Measurements from ENCODE around the gene OR2L5. TPM values are rescaled to one million over a fixed set of nuclear protein-coding genes. Genes with fewer than 3 reads are reported as not detected.

The OR2L5 gene
- total RNA-seq, 1 experiment from 2014 or later, result not detected

DNA sequence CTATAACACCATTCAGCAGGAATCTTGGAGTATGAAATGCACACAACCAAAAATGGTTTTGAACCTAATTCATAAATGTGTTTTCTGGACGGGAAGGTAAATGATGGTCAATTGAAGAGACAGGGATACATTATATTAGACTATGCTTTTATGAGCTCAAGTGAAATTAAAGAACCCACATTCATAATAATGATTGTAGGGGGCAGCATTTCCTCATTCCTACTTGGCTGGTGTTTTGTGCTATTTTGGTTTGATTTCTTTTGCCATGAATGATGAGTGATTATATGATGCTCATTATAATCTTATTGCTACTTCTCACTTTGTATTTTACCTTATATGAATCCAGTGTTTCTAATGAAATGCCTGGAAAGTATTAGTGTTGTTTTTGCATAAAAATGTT lies 33.5 kb downstream of the OR2L5 start:
- H3K4me2 ChIP-seq, result no peak overlapping the region
- H3K79me2 ChIP-seq (ENCODE audit: low read depth), result no peaks in the 10 kb centered on the region
- TF ChIP-seq, protein P1, sequence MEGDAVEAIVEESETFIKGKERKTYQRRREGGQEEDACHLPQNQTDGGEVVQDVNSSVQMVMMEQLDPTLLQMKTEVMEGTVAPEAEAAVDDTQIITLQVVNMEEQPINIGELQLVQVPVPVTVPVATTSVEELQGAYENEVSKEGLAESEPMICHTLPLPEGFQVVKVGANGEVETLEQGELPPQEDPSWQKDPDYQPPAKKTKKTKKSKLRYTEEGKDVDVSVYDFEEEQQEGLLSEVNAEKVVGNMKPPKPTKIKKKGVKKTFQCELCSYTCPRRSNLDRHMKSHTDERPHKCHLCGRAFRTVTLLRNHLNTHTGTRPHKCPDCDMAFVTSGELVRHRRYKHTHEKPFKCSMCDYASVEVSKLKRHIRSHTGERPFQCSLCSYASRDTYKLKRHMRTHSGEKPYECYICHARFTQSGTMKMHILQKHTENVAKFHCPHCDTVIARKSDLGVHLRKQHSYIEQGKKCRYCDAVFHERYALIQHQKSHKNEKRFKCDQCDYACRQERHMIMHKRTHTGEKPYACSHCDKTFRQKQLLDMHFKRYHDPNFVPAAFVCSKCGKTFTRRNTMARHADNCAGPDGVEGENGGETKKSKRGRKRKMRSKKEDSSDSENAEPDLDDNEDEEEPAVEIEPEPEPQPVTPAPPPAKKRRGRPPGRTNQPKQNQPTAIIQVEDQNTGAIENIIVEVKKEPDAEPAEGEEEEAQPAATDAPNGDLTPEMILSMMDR (conservative IDR thresholded peaks at IDR 0.05), result no peak
- TF ChIP-seq EZH2 (IDR thresholded peaks at IDR 0.05; ENCODE audit: low read depth), result no peak
- intact Hi-C loops (cut with micrococcal nuclease; ENCODE audit: unreplicated experiment), result no loop called here
- H3K27me3 ChIP-seq (ENCODE audit: insufficient read depth, low read depth), result no peaks in the 10 kb centered on the region
- H3K4me1 ChIP-seq (replicated peaks; ENCODE audit: insufficient read depth), result no peaks in the 10 kb centered on the region
- CTCF ChIA-PET, result no interaction called here
- H3K27ac ChIP-seq, result no peak overlapping the region
- POLR2A ChIA-PET (ENCODE audit: unreplicated experiment), result no interaction called here
- no peak for DNase-seq
- no peaks in the 10 kb centered on the region for H3K36me3 ChIP-seq (ENCODE audit: low read depth)
- H3F3A ChIP-seq (ENCODE audit: insufficient read depth, low read depth), result no peaks in the 10 kb centered on the region
- no peaks in the 10 kb centered on the region for H3K9me3 ChIP-seq (ENCODE audit: insufficient read depth, low read depth)
- no peaks in the 10 kb centered on the region for H4K20me1 ChIP-seq (ENCODE audit: insufficient read depth)
- H2AFZ ChIP-seq, result no peak overlapping the region
- no peaks in the 10 kb centered on the region for H3K9me2 ChIP-seq (ENCODE audit: insufficient read depth)
- H3K4me3 ChIP-seq, result no peak overlapping the region
- no TSS peak for BruUV-seq (replicated peaks)

DNA sequence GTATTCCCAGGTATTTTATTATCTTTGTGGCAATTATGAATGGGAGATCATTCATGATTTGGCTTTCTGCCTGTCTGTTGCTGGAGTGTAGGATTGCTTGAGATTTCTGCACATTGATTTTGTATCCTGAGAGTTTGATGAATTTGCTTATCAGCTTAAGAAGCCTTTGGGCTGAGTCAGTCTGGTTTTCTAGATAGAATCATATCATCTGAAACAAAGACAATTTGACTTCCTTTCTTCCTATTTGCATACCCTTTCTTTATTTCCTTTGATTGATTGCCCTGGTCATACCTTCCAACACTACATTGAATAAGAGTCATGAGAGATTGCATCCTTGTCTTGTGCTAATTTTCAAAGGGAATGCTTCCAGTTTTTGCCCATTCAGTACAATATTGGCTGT lies 41.2 kb downstream of the OR2L5 start:
- no peak for DNase-seq
- no peaks in the 10 kb centered on the region for H4K20me1 ChIP-seq (ENCODE audit: insufficient read depth)
- ChIA-PET POLR2A (ENCODE audit: unreplicated experiment) (no interaction called here), CTCF (no interaction called here)
- BruUV-seq (replicated peaks), result no TSS peak
- H3K4me1 ChIP-seq (replicated peaks; ENCODE audit: insufficient read depth), result no peaks in the 10 kb centered on the region
- no peaks in the 10 kb centered on the region for H3K36me3 ChIP-seq (ENCODE audit: low read depth)
- intact Hi-C loops (cut with micrococcal nuclease; ENCODE audit: unreplicated experiment), result no loop called here
- no peaks in the 10 kb centered on the region for H3K9me3 ChIP-seq (ENCODE audit: insufficient read depth, low read depth)
- no peak overlapping the region for H3K27ac ChIP-seq
- H3K79me2 ChIP-seq (ENCODE audit: low read depth), result no peaks in the 10 kb centered on the region
- no peak overlapping the region for H3K4me2 ChIP-seq
- H2AFZ ChIP-seq, result no peak overlapping the region
- H3K27me3 ChIP-seq (ENCODE audit: insufficient read depth, low read depth), result no peaks in the 10 kb centered on the region
- H3K4me3 ChIP-seq, result no peak overlapping the region
- TF ChIP-seq EZH2 (IDR thresholded peaks at IDR 0.05; ENCODE audit: low read depth), result no peak
- TF ChIP-seq, protein P1 (conservative IDR thresholded peaks at IDR 0.05), result no peak
- no peaks in the 10 kb centered on the region for H3K9me2 ChIP-seq (ENCODE audit: insufficient read depth)
- H3F3A ChIP-seq (ENCODE audit: insufficient read depth, low read depth), result no peaks in the 10 kb centered on the region

DNA sequence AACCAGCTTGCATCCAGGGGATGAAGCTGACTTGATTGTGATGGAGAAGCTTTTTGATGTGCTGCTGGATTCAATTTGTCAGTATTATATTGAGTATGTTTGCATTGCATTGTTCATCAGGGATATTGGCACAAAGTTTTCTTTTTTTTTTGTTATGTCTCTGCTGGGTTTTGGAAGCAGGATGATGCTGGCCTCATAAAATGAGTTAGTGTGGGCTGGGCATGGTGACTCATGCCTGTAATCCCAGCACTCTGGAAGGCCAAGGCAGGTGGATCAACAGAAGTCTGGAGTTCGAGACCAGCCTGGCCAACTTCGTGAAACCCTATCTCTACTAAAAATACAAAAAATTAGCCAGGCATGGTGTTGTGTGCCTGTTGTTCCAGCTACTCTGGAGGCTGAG lies 41.8 kb downstream of the OR2L5 start:
- Histone ChIP-seq H3F3A (ENCODE audit: insufficient read depth, low read depth) (no peaks in the 10 kb centered on the region), H3K4me3 (no peak overlapping the region), H3K9me3 (ENCODE audit: insufficient read depth, low read depth) (no peaks in the 10 kb centered on the region), H3K36me3 (ENCODE audit: low read depth) (no peaks in the 10 kb centered on the region), H3K4me1 (replicated peaks; ENCODE audit: insufficient read depth) (no peaks in the 10 kb centered on the region), H4K20me1 (ENCODE audit: insufficient read depth) (no peaks in the 10 kb centered on the region), H2AFZ (no peak overlapping the region), H3K4me2 (no peak overlapping the region), H3K9me2 (ENCODE audit: insufficient read depth) (no peaks in the 10 kb centered on the region), H3K79me2 (ENCODE audit: low read depth) (no peaks in the 10 kb centered on the region), H3K27ac (no peak overlapping the region), H3K27me3 (ENCODE audit: insufficient read depth, low read depth) (no peaks in the 10 kb centered on the region)
- no TSS peak for BruUV-seq (replicated peaks)
- ChIA-PET POLR2A (ENCODE audit: unreplicated experiment) (no interaction called here), CTCF (no interaction called here)
- intact Hi-C loops (cut with micrococcal nuclease; ENCODE audit: unreplicated experiment), result no loop called here
- TF ChIP-seq EZH2 (IDR thresholded peaks at IDR 0.05; ENCODE audit: low read depth), result no peak
- TF ChIP-seq, protein P1 (conservative IDR thresholded peaks at IDR 0.05), result no peak
- no peak for DNase-seq
